Activated CD8-positive, alpha-beta memory T cell treated with anti-CD3 and anti-CD28 coated beads, Interleukin-2, amount 10 ng/mL, durations not matched to agents 7 days and 5 days (primary cell): ENCODE results near the gene ITGA4. TPM values are rescaled to one million over a fixed set of nuclear protein-coding genes. Genes with fewer than 3 reads are reported as not detected.

Source experiments
- ATAC-seq: fragments of 150-1000 bp; cut with Tn5 transposase; one replicate; pipeline ENCODE4 v1.10.0; 2021; ENCODE audit warnings: moderate library complexity
- CTCF ChIA-PET: fragments of 350-600 bp; sonication (Branson Sonifier 250); formaldehyde crosslinking; loops from one replicate; lab custom pipeline; 2021; ENCODE audit warnings: antibody characterized with exemption; lab: Charles Lee
- DNase-seq: peaks from one replicate; pipeline ENCODE4 v3.0.0-alpha.2; 2020
- H3K27ac Mint-ChIP-seq: one replicate; pipeline ENCODE4 v1.8.0; 2021; ENCODE audit warnings: mild to moderate bottlenecking, mixed read lengths
- H3K27me3 Mint-ChIP-seq: one replicate; pipeline ENCODE4 v1.8.0; 2021; ENCODE audit warnings: mixed read lengths
- H3K36me3 Mint-ChIP-seq: one replicate; pipeline ENCODE4 v1.8.0; 2021; ENCODE audit warnings: mild to moderate bottlenecking, mixed read lengths
- H3K4me1 Mint-ChIP-seq: one replicate; pipeline ENCODE4 v1.8.0; 2021; ENCODE audit warnings: mixed read lengths
- H3K4me3 Mint-ChIP-seq: one replicate; pipeline ENCODE4 v1.8.0; 2021; ENCODE audit warnings: mild to moderate bottlenecking, moderate library complexity, mixed read lengths
- H3K9me3 Mint-ChIP-seq: one replicate; pipeline ENCODE4 v1.8.0; 2022; ENCODE audit warnings: low read depth, mixed read lengths
- total RNA-seq, 2 experiments: library from RNA; stranded (reverse); gene quantifications; one replicate each; pipeline ENCODE4 v1.2.3, GENCODE V29; 2021

Gene ITGA4
- 100 to 1,000 TPM; 301 to 344 TPM for total RNA-seq

DNA sequence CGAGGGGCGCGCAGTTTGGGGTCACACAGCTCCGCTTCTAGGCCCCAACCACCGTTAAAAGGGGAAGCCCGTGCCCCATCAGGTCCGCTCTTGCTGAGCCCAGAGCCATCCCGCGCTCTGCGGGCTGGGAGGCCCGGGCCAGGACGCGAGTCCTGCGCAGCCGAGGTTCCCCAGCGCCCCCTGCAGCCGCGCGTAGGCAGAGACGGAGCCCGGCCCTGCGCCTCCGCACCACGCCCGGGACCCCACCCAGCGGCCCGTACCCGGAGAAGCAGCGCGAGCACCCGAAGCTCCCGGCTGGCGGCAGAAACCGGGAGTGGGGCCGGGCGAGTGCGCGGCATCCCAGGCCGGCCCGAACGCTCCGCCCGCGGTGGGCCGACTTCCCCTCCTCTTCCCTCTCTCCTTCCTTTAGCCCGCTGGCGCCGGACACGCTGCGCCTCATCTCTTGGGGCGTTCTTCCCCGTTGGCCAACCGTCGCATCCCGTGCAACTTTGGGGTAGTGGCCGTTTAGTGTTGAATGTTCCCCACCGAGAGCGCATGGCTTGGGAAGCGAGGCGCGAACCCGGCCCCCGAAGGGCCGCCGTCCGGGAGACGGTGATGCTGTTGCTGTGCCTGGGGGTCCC, at the start of gene ITGA4:
Gene ITGA4 (plus strand): TSS at position 266 of the 620 bp plus-strand sequence. CDS start 269 bp downstream, at position 535.
- H3K9me3 Mint-ChIP-seq: no peaks in the 10 kb centered on the region
- peaks cover 47% of the 10 kb centered on the region for H3K36me3 Mint-ChIP-seq
- ATAC-seq: peak; percentile 82
- peak; percentile 92 for DNase-seq
- CTCF ChIA-PET: interaction anchor here (0.6 to 4.9 kb wide), 35 partner anchors 9 to 379 kb away, joined by 3 to 68 read pairs (median 5); no protein-coding TSS in a partner anchor
- H3K4me3 Mint-ChIP-seq: peak within 1 kb of the TSS; percentile 99
- H3K27me3 Mint-ChIP-seq: no peaks in the 10 kb centered on the region
- peak within 1 kb of the TSS; percentile 97 for H3K27ac Mint-ChIP-seq
- H3K4me1 Mint-ChIP-seq: peaks cover 30% of the 10 kb centered on the region

DNA sequence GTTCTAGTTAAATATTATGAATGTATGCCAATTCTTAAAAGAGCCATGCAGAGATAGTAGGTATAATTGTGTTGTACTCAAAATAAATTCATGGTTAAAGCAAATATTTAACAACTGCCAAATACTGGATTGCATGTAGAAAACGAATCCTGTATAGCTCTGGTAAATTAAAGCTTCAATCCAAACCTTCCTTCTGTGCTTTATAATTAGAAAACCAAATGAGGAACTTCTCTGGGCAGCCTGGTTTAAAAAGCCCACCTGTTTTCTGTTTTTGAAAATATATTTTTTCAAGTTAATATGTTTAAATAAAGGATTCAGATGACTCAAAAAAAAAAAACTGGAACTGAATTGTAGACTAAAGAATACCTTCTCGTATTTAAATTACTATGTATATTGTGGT, 48.3 kb upstream of the ITGA4 start:
- Mint-ChIP-seq H3K27ac (no peak overlapping the region), H3K27me3 (no peaks in the 10 kb centered on the region), H3K4me1 (peaks cover 6% of the 10 kb centered on the region), H3K9me3 (peaks cover 13% of the 10 kb centered on the region), H3K36me3 (peaks cover 53% of the 10 kb centered on the region), H3K4me3 (no peak overlapping the region)
- DNase-seq: no peak
- CTCF ChIA-PET: no interaction called here
- ATAC-seq: no peak

DNA sequence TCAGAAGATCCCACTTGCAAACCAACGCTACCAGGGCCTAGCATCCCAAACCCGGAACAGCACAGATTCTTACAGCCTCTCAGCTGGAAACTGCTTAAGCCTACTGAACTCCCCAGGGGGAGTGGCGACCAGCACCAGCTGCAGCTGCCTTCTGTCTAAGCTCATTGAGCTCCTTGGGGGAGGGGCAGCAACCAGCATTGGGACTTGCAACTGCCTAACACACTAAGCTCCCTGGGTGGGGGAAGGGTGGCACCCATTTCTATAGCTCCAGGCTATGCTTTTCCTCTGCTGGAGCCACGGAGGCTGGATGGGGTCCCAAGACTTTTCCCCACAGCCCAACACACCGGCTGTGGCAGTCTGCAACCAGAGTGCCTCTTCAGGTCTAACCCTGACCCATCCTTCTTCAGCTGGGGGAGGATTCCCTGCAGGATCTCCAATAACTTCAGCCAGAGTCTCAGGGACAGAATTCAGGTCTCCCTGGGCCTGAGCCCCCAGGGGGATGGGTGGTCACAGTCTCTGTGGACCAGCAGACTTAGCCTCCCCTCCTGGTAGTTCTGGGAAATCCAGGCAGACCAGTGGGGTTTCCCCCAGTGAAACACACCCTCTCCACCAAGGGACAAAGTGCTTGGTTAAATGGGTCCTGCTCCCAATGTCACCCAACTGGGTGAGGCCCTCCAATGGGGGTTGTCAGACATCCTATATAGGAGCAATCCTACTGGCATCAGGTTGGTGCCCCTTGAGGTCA, 45.9 kb upstream of the ITGA4 start:
- no peak for DNase-seq
- Mint-ChIP-seq H3K4me1 (peaks cover 5% of the 10 kb centered on the region), H3K27ac (no peak overlapping the region), H3K4me3 (no peak overlapping the region), H3K27me3 (no peaks in the 10 kb centered on the region), H3K36me3 (peaks cover 60% of the 10 kb centered on the region), H3K9me3 (peaks cover 19% of the 10 kb centered on the region)
- CTCF ChIA-PET: no interaction called here
- ATAC-seq: no peak

DNA sequence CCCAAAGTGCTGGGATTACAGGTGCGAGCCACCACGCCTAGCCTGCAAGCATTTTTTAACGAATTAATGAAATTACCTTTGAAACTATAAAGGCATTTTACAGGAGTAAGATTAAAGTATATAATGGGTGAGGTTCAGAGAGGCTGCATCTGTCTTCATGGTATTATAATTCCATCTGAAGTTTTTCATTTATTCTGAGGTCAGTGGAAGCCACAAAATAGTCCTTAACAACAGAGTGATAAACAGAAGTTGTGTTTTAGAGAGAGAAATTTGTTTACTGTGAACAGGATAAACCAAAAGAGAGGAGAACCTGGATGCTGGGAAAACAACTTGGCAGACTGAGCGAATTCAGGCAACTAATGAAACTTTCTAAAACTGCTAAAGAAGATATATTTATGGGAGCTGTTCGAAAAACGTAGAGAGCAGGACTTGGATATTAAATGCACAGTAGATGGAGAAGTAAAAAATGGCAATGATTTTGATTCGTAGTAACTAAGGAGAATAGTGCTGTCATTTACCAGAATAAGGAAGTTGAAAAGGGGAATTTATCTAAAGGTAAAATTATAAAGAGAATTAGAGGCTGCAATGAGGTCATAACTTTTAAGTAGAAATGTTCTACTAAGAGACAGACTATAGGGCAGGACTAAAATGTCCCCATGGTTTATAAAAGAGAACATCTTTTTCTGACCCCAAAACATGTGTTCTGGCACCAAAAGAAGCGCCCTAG, 37.9 kb upstream of the ITGA4 start:
- peaks cover 18% of the 10 kb centered on the region for H3K36me3 Mint-ChIP-seq
- H3K27ac Mint-ChIP-seq: no peak overlapping the region
- no peak for DNase-seq
- no peak overlapping the region for H3K4me3 Mint-ChIP-seq
- CTCF ChIA-PET: no interaction called here
- peaks cover 6% of the 10 kb centered on the region for H3K9me3 Mint-ChIP-seq
- H3K4me1 Mint-ChIP-seq: peaks cover 18% of the 10 kb centered on the region
- H3K27me3 Mint-ChIP-seq: no peaks in the 10 kb centered on the region
- ATAC-seq: no peak

DNA sequence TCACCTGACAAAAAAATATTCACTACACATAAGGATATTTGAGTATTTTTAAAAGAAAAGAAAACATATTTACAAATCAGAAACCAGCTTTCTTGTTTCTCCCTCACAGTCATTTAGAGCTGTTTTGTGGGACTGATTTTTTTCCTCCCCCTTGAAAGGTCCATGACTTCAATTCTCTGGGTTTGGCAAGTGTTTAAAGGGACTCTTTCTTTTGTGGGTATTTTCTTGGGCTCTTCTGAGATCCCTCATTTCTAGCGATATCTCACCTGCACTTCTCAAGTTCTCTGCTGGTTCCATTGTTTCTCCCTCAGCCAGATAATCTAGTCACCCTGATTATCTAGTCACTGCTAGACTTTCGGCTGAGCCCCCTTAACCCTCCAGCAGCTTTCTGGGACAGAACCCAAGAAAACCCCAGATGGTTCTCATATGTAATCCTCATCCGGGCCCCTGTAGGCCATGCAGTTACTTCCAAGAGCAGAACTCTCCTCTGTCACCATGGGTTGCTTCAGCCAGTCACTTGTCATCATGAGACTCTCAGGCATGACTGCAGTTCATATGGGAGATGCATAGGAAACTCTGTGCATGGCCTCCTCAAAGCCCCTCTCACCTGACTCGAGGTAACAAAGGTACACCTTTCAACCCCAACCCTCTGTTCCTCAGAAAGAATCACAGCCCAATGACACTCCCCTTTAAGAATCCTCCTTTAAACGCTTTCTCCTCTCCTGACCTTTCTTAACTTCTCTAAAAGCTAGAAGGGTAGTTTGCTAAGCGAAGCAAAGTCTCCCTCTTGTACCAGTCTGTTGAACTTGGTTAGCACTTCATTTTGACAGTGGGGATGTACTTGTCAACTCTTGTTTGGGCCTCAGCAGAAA, 36.7 kb upstream of the ITGA4 start:
- Mint-ChIP-seq H3K27me3 (no peaks in the 10 kb centered on the region), H3K4me3 (no peak overlapping the region), H3K36me3 (peaks cover 11% of the 10 kb centered on the region), H3K27ac (no peak overlapping the region), H3K9me3 (peaks cover under 1% of the 10 kb centered on the region), H3K4me1 (peaks cover 18% of the 10 kb centered on the region)
- ATAC-seq (no peak), DNase-seq (no peak)
- CTCF ChIA-PET: interaction anchor here (1.7 kb wide), 1 partner anchor 10 kb away, joined by 5 read pairs; no protein-coding TSS in a partner anchor

DNA sequence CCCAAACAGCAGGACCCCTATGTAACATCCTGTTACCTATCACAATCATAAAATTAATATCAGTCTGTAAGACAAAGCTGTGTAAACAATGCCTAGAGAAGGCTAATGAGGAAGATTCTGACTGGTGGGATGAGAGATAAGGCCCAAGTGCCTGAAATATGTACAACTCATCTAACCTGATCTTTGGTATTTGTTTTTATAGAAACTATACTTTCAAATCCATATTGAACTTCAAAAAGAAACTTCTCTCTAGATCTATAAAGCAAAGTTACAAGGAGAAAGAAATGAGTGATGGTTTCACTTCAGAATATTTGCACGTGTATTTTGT, 36.1 kb upstream of the ITGA4 start:
- H3K27ac Mint-ChIP-seq: no peak overlapping the region
- peaks cover 18% of the 10 kb centered on the region for H3K4me1 Mint-ChIP-seq
- CTCF ChIA-PET: interaction anchor here (1.7 kb wide), 1 partner anchor 10 kb away, joined by 5 read pairs; no protein-coding TSS in a partner anchor

DNA sequence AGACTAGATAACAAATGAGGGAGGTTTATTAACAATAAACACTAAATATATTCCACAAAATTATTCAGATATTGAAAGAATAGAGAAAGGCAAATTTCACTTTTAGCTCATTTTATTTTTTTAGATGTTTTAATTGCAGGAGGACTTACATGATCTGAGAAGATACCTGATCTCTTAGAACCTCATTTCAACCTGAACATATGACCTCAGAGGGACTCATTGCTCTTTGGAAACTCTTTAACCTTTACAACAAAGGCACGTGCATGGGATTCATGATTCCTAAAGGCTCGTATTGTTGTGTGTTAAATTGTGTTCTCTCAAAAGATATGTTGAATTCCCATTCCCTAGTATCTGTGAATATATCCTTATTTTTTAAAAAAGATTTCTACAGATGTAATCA, 35.7 kb upstream of the ITGA4 start:
- Mint-ChIP-seq H3K4me3 (no peak overlapping the region), H3K4me1 (peaks cover 18% of the 10 kb centered on the region), H3K9me3 (peaks cover 2% of the 10 kb centered on the region), H3K27ac (no peak overlapping the region), H3K36me3 (peaks cover 10% of the 10 kb centered on the region), H3K27me3 (no peaks in the 10 kb centered on the region)
- no peak for DNase-seq
- ATAC-seq: no peak
- CTCF ChIA-PET: interaction anchor here (1.7 kb wide), 1 partner anchor 9 kb away, joined by 5 read pairs; no protein-coding TSS in a partner anchor

More for the DNA sequence above, 36.1 kb upstream of the ITGA4 start:
- H3K4me3 Mint-ChIP-seq: no peak overlapping the region
- peaks cover 12% of the 10 kb centered on the region for H3K36me3 Mint-ChIP-seq
- no peak for ATAC-seq
- DNase-seq: no peak
- no peaks in the 10 kb centered on the region for H3K27me3 Mint-ChIP-seq
- H3K9me3 Mint-ChIP-seq: peaks cover 2% of the 10 kb centered on the region

DNA sequence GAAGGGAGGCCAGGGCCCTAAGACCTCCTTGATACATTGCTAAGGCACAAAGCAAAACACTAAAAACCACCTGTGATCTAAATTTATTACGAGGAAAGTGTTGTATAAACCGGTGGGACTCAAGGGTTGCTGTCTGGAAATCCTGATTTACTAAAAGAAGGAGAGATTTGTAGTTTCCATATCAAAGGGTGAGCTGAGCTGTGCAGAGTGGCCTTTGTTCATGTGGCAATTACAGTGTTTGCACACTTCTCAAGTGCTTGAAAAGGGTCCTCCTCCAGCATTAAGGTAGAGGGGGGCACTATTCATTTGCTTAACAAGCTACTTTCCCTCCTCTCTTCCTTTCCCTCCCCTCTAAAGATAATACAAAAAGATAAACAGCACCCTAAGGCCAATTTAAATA, 30.5 kb upstream of the ITGA4 start:
- CTCF ChIA-PET: interaction anchor here (0.9 kb wide), 1 partner anchor 14 kb away, joined by 3 read pairs; no protein-coding TSS in a partner anchor
- ATAC-seq (no peak), DNase-seq (no peak)
- Mint-ChIP-seq H3K36me3 (peaks cover 13% of the 10 kb centered on the region), H3K4me1 (peaks cover 19% of the 10 kb centered on the region), H3K9me3 (peaks cover 3% of the 10 kb centered on the region), H3K4me3 (no peak overlapping the region), H3K27me3 (no peaks in the 10 kb centered on the region), H3K27ac (no peak overlapping the region)

DNA sequence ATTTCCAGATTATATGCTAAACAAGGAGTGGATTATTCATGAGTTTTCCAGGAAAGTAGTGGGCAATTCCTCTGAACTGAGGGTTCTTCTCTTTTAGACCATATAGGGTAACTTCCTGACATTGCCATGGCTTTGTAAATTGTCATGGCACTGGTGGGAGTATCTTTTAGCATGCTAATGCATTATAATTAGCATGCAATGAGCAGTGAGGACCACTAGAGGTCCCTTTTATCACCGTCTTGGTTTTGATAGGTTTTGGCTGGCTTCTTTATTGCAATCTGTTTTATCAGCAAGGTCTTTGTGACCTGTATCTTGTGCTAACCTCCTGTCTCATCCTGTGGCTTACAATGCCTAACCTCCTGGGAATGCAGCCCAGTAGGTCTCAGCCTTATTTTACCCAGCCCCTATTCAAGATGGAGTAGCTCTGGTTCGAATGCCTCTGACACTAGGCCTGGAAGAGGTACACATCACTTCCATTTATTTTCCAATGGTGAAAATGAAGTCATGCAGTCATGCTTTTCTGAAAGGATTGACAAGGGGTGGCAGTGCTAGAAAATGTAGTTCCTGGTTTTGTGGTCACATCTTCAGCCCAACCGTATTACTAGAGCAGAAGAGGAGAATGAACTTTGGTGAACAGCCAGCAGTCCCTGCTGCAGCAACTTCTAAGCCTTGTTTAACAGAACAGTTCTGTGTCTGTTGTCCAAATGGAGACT, 26.6 kb upstream of the ITGA4 start:
- DNase-seq (no peak), ATAC-seq (peak; percentile 65)
- Mint-ChIP-seq H3K9me3 (peaks cover 8% of the 10 kb centered on the region), H3K27me3 (no peaks in the 10 kb centered on the region), H3K4me3 (no peak overlapping the region), H3K4me1 (peaks cover 16% of the 10 kb centered on the region), H3K27ac (peak overlapping the region; percentile 53), H3K36me3 (peaks cover 35% of the 10 kb centered on the region)
- CTCF ChIA-PET: interaction anchor here (0.8 to 1.8 kb wide), 6 partner anchors 10 to 240 kb away, joined by 3 to 6 read pairs (median 4); partner anchors contain the start of gene ITGA4

DNA sequence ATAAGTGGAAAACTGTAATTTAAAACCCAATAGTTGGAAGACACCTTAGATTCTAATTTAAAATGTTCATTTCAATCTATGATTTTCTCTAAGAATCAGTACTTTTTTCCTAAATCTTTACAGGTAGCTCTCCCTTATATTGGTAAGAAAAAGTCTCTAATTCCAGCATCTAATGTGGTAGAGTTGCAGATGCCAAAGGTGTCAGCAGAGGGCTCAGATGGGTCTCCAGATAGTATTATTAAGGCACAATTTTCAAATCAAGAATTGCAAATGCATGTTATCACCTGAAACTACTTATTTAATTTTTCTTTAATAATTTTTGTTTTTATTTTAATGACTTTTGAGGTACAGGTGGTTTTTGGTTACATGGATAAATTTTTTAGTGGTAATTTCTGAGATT, 25.5 kb upstream of the ITGA4 start:
- CTCF ChIA-PET: interaction anchor here (0.8 to 1.8 kb wide), 5 partner anchors 11 to 34 kb away, joined by 3 to 6 read pairs (median 4); partner anchors contain the start of gene ITGA4

DNA sequence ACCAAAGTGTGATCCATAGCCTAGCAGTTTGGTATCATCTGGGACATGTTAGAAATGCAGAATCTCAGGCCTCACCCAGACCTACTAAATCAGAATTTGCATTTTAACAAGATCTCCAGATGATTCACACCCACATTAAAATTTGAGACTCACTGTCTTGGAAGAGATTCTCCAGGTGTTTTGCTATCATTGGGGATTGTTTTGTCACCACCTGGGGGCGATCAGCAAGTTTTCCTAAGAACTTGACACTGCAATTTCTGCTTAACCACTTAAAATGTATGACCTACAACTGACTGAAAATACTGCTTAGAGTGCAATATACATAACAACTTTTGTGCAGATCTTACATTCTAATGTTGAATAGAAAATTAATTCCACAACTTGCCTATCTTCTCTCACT, 18.9 kb upstream of the ITGA4 start:
- peak; percentile 39 for ATAC-seq
- H3K27me3 Mint-ChIP-seq: no peaks in the 10 kb centered on the region

More for the DNA sequence above, 25.5 kb upstream of the ITGA4 start:
- no peak overlapping the region for H3K27ac Mint-ChIP-seq
- ATAC-seq (no peak), DNase-seq (no peak)
- no peak overlapping the region for H3K4me3 Mint-ChIP-seq
- H3K4me1 Mint-ChIP-seq: peaks cover 16% of the 10 kb centered on the region
- peaks cover 30% of the 10 kb centered on the region for H3K36me3 Mint-ChIP-seq
- H3K27me3 Mint-ChIP-seq: no peaks in the 10 kb centered on the region
- H3K9me3 Mint-ChIP-seq: peaks cover 7% of the 10 kb centered on the region

DNA sequence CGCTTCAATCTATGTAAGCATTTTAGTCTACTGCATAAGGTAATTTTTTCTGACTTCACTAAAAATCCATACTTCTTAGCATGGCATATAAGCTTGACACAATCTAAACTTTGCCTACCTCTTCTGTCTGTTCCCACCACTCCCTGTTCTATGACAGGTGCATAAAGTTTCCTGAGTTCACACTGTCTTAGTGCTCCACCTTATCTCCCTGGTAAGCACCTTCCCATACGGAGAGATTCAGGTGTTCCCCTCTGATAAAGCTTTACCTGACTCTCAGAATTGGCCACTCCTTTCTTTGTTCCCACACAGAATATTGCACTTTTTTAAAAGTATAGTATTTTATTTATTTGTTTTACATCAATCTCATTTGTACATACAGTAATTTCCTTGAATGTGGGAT, 16.8 kb upstream of the ITGA4 start:
- Mint-ChIP-seq H3K4me1 (peaks cover 27% of the 10 kb centered on the region), H3K4me3 (no peak overlapping the region), H3K27me3 (no peaks in the 10 kb centered on the region), H3K36me3 (peaks cover 3% of the 10 kb centered on the region), H3K27ac (no peak overlapping the region), H3K9me3 (no peaks in the 10 kb centered on the region)
- CTCF ChIA-PET: interaction anchor here (1.0 kb wide), 1 partner anchor 14 kb away, joined by 3 read pairs; no protein-coding TSS in a partner anchor
- DNase-seq (no peak), ATAC-seq (no peak)

More for the DNA sequence above, 18.9 kb upstream of the ITGA4 start:
- Mint-ChIP-seq H3K9me3 (peaks cover 3% of the 10 kb centered on the region), H3K4me1 (peaks cover 19% of the 10 kb centered on the region), H3K36me3 (peaks cover 18% of the 10 kb centered on the region), H3K27ac (no peak overlapping the region), H3K4me3 (no peak overlapping the region)
- no peak for DNase-seq
- CTCF ChIA-PET: interaction anchor here (1.0 kb wide), 1 partner anchor 28 kb away, joined by 3 read pairs; no protein-coding TSS in a partner anchor
